HepG2 (cell line): ENCODE data around the gene AFTPH. TPM values are rescaled to one million over a fixed set of nuclear protein-coding genes. Genes with fewer than 3 reads are reported as not detected.

Experiments used
- ATAC-seq: fragments of 200-7000 bp; cut with Tn5 transposase; 3 replicates; pipeline ENCODE4 v1.9.1; 2020; ENCODE audit warnings: mild to moderate bottlenecking, moderate library complexity
- BruUV-seq: library from RNA; stranded (reverse); fragments of 400-500 nt; replicated peaks from 2 replicates; lab custom pipeline; 2021; lab: Mats Ljungman, UMichigan
- CTCF ChIA-PET: fragments of 300-600 bp; formaldehyde crosslinking; extraction: SDS; loops from one replicate; lab custom pipeline; 2021; ENCODE audit warnings: low total read pairs, inconsistent platforms, low intra/inter-chr PET ratio; lab: Yijun Ruan, JAX
- POLR2A ChIA-PET: fragments of 350-600 bp; sonication (Branson Sonifier 250); formaldehyde crosslinking; loops from one replicate; lab custom pipeline; 2020; ENCODE audit warnings: antibody characterized with exemption, inconsistent platforms; lab: Yijun Ruan, JAX
- DNase-seq: peaks from one replicate; pipeline ENCODE4 v3.0.0-alpha.2; 2015; ENCODE audit warnings: low spot score
- FAIRE-seq: peaks from 3 replicates; lab custom pipeline; 2011; peaks lifted over from hg19 to GRCh38; lab: Jason Lieb, UNC
- H2AFZ ChIP-seq: one replicate; pipeline ENCODE4 v1.6.1; 2011; ENCODE audit warnings: low read length, inconsistent platforms
- H3K27ac ChIP-seq: fragments of 300-600 bp; 3 replicates; pipeline ENCODE4 v1.8.0; 2011; ENCODE audit warnings: mixed run types, mild to moderate bottlenecking, mixed read lengths, low read length, inconsistent platforms; ENCODE audit not compliant: insufficient read depth; ENCODE audit errors: extremely low read length
- H3K27me3 ChIP-seq, 2 experiments: fragments of 200-600 bp in 1 of 2; 2 replicates in 1 of 2; 3 replicates in 1 of 2; pipeline versions ENCODE4 v1.6.0 to v1.8.0; 2011; ENCODE audit warnings: low read length in 2 of 2, mild to moderate bottlenecking in 2 of 2, moderate library complexity in 2 of 2, inconsistent platforms in 1 of 2; ENCODE audit not compliant: insufficient read depth in 2 of 2, control insufficient read depth in 1 of 2
- H3K36me3 ChIP-seq, 2 experiments: fragments of 200-600 bp in 1 of 2; replicated peaks in 1 of 2; 2 replicates in 1 of 2; 3 replicates in 1 of 2; pipeline versions ENCODE4 v1.5.1 to v1.8.0; 2011; ENCODE audit warnings: low read length in 2 of 2, inconsistent platforms in 1 of 2; ENCODE audit not compliant: insufficient read depth in 2 of 2, control insufficient read depth in 1 of 2
- H3K4me1 ChIP-seq: 2 replicates; pipeline ENCODE4 v1.5.1; 2012; ENCODE audit warnings: low read length, inconsistent platforms; ENCODE audit not compliant: insufficient read depth
- H3K4me2 ChIP-seq: 2 replicates; pipeline ENCODE4 v1.6.0; 2011; ENCODE audit warnings: low read depth, low read length, inconsistent platforms
- H3K4me3 ChIP-seq, 3 experiments: fragments of 200-600 bp in 1 of 3; sonication (generic), shearing (Covaris generic) in 1 of 3; replicated peaks in 1 of 3; 2 replicates each; pipeline ENCODE4 v1.5.1; 2011 to 2016; ENCODE audit warnings: low read length in 3 of 3, inconsistent platforms in 2 of 3, low read depth in 2 of 3, mild to moderate bottlenecking in 2 of 3, control low read depth in 1 of 3, mixed read lengths in 1 of 3; ENCODE audit not compliant: insufficient read depth in 1 of 3
- H3K79me2 ChIP-seq: one replicate; pipeline ENCODE4 v1.6.1; 2011; ENCODE audit warnings: low read length, inconsistent platforms; ENCODE audit not compliant: insufficient read depth
- H3K9ac ChIP-seq: 2 replicates; pipeline ENCODE4 v1.6.0; 2011; ENCODE audit warnings: mild to moderate bottlenecking, low read depth, low read length, inconsistent platforms; ENCODE audit not compliant: insufficient read depth
- H3K9me3 ChIP-seq: 2 replicates; pipeline ENCODE4 v1.5.1; 2012; ENCODE audit warnings: mild to moderate bottlenecking, low read length
- H4K20me1 ChIP-seq: 2 replicates; pipeline ENCODE4 v1.6.0; 2011; ENCODE audit warnings: inconsistent platforms, mild to moderate bottlenecking, low read length, moderate library complexity; ENCODE audit not compliant: insufficient read depth
- DRAP1 ChIP-seq: IDR thresholded peaks from 2 replicates; pipeline ENCODE4 v1.6.1; 2016; ENCODE audit warnings: missing genetic modification reagents, missing compliant biosample characterization
- FLYWCH1 ChIP-seq: sonication (generic); formaldehyde crosslinking; IDR thresholded peaks from 2 replicates; pipeline ENCODE4 v1.8.1; 2023; ENCODE audit warnings: mild to moderate bottlenecking, missing genetic modification reagents
- FOXP4 ChIP-seq: sonication (generic); formaldehyde crosslinking; IDR thresholded peaks from 2 replicates; pipeline ENCODE4 v1.4.0; 2020; ENCODE audit warnings: missing genetic modification reagents
- GRHL1 ChIP-seq: sonication (generic); formaldehyde crosslinking; conservative IDR thresholded peaks from 2 replicates; pipeline ENCODE4 v1.8.0; 2022; ENCODE audit warnings: missing genetic modification reagents
- KDM3A ChIP-seq: IDR thresholded peaks from 2 replicates; pipeline ENCODE4 v1.6.1; 2018; ENCODE audit warnings: low read depth, missing compliant biosample characterization
- SOX6 ChIP-seq, 2 experiments: fragments of 450-650 bp in 1 of 2; sonication (generic) in 1 of 2; formaldehyde crosslinking in 1 of 2; IDR thresholded peaks; 2 replicates each; pipeline versions ENCODE4 v1.4.0 to v1.6.1; 2017 to 2020; ENCODE audit warnings: antibody characterized with exemption in 1 of 2, mild to moderate bottlenecking in 1 of 2, missing genetic modification reagents in 1 of 2
- ZNF224 ChIP-seq: sonication (generic); formaldehyde crosslinking; IDR thresholded peaks from 2 replicates; pipeline ENCODE4 v1.5.0; 2020; ENCODE audit warnings: mild to moderate bottlenecking, missing genetic modification reagents
- WGBS: methylation state at CpG from one replicate; pipeline ENCODE4 v1.1.6; 2017; ENCODE audit warnings: low lambda C conversion rate; 5-methylcytosine and 5-hydroxymethylcytosine counted together
- in situ Hi-C: cut with HindIII; loops from 2 replicates; pipeline ENCODE4 v1.10.0; 2017; ENCODE audit warnings: low pct_unique_long_range_greater_than_20kb; ENCODE audit not compliant: extremely low pct_ligation_motif_present
- intact Hi-C: fragments of 100-400 bp; cut with micrococcal nuclease; formaldehyde crosslinking; loops from one replicate; pipeline ENCODE4 v1.10.0; 2022; ENCODE audit not compliant: unreplicated experiment
- polyA plus RNA-seq, 8 experiments: library from polyadenylated mRNA; depleted of rRNA in 3 of 8; stranded (reverse) in 7 of 8; unstranded in 1 of 8; fragments of >200 nt; fragmentation: Illumina TruSeq in 4 of 8; extraction: Trizol in 4 of 8; gene quantifications; 2 replicates each; pipeline versions ENCODE4 v1.2.1 to v1.2.3, GENCODE V29; 2011 to 2016; ENCODE audit warnings: low read depth in 4 of 8, missing spikeins in 1 of 8, mixed read lengths in 1 of 8; ENCODE audit not compliant: insufficient read depth in 1 of 8
- total RNA-seq, 5 experiments: library from RNA; depleted of rRNA; stranded (reverse); fragments of >200 nt; fragmentation: Illumina TruSeq; extraction: Trizol; gene quantifications; 2 replicates each; pipeline ENCODE4 v1.2.3, GENCODE V29; 2016; ENCODE audit warnings: low read depth in 1 of 5

The AFTPH gene
- total and polyA plus RNA-seq, 2 of the 13 experiments (the other 11 are each of a cell fraction or from before 2014, with no cell fraction given) = 27.5 to 36.8 TPM

- FAIRE-seq = no peak
- no peak overlapping the region for H3K4me3 ChIP-seq
Observed at GRCh38 chr2:64514008-64514407, 10.1 kb upstream of the AFTPH start.

GRCh38 chr2:64515086-64515485, 9.0 kb upstream of the AFTPH start:
- no peak for FAIRE-seq
- 90% methylated on average over 3 of the region's 3 CpGs for WGBS
- Histone ChIP-seq H3K36me3 (no peaks in the 10 kb centered on the region), H4K20me1 (no peaks in the 10 kb centered on the region), H3K79me2 (no peaks in the 10 kb centered on the region), H3K4me1 (peaks cover 56% of the 10 kb centered on the region), H3K4me3 (no peak overlapping the region), H3K27me3 (no peaks in the 10 kb centered on the region), H3K27ac (no peak overlapping the region), H3K9ac (no peak overlapping the region), H3K4me2 (no peak overlapping the region), H2AFZ (no peak overlapping the region), H3K9me3 (no peaks in the 10 kb centered on the region)
- DNase-seq = no peak
- no TSS peak for BruUV-seq
- intact Hi-C loops = no loop called here
- ATAC-seq = no peak
- ChIA-PET CTCF (no interaction called here), POLR2A (interaction anchor here (1.3 to 1.4 kb wide), 2 partner anchors 8 to 9 kb away, joined by 4 to 6 read pairs; partner anchors contain the start of gene AFTPH)
- in situ Hi-C loops = no loop called here
- no peak for TF ChIP-seq DRAP1
- no peak for TF ChIP-seq FLYWCH1
- TF ChIP-seq KDM3A = no peak
- no peak for TF ChIP-seq FOXP4 (CRISPR knock-in tag)
- TF ChIP-seq ZNF224 (CRISPR knock-in tag) = no peak

More at GRCh38 chr2:64514008-64514407, 10.1 kb upstream of the AFTPH start:
- no peak for ATAC-seq
- no TSS peak for BruUV-seq
- H4K20me1 ChIP-seq = no peaks in the 10 kb centered on the region
- no peak for DNase-seq
- ChIA-PET POLR2A (interaction anchor here (1.3 to 1.4 kb wide), 2 partner anchors 9 to 10 kb away, joined by 4 to 6 read pairs; partner anchors contain the start of gene AFTPH), CTCF (no interaction called here)
- H2AFZ ChIP-seq = no peak overlapping the region
- in situ Hi-C loops = no loop called here
- H3K79me2 ChIP-seq = no peaks in the 10 kb centered on the region
- H3K4me2 ChIP-seq = no peak overlapping the region
- no peak overlapping the region for H3K27ac ChIP-seq
- no peak for TF ChIP-seq SOX6 (IDR thresholded peaks at IDR 0.05)
- TF ChIP-seq SOX6 (CRISPR knock-in tag; IDR thresholded peaks at IDR 0.05) = 0 out of 2 replicates have a peak, but pooled peaks have one; percentile 8
- TF ChIP-seq GRHL1 (CRISPR knock-in tag) = no peak
- H3K36me3 ChIP-seq = no peaks in the 10 kb centered on the region
- intact Hi-C loops = no loop called here
- 0% methylated on average over 1 of the region's 1 CpG for WGBS
- no peaks in the 10 kb centered on the region for H3K27me3 ChIP-seq
- H3K9ac ChIP-seq = no peak overlapping the region
- H3K9me3 ChIP-seq = no peaks in the 10 kb centered on the region
- peaks cover 61% of the 10 kb centered on the region for H3K4me1 ChIP-seq
